HCEC 1CT (cell line): ENCODE results near the gene ITIH3.

Experiments used
- DNase-seq: peaks from one replicate; pipeline ENCODE4 v3.0.0-alpha.2; 2017

Gene ITIH3

DNA sequence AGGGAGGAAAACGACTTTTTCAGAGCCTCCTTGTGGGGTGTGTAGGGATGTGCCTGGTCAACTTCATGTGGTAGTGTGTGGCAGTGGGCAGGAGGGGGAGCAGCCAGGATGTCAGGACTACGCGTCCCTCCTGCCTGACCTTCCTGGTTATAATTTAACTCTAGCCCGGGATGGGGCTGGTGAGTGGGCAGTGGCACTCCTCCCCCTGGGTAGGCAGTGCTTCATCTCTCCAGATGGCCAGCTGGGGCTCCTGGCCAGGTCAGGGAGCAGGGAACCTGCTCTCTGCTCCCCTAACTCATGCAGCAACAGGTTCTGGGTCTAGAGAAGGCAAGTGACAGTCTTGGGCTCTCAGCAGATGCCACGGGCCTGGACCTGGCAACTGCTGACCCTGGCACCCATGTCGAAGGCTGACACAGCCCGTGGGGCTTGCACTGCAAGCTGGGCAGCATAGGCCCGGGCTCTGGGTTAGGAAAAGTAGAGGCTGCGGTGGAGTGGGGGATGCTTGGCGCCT, 33.3 kb downstream of the ITIH3 start:
- peak; percentile 14 for DNase-seq

DNA sequence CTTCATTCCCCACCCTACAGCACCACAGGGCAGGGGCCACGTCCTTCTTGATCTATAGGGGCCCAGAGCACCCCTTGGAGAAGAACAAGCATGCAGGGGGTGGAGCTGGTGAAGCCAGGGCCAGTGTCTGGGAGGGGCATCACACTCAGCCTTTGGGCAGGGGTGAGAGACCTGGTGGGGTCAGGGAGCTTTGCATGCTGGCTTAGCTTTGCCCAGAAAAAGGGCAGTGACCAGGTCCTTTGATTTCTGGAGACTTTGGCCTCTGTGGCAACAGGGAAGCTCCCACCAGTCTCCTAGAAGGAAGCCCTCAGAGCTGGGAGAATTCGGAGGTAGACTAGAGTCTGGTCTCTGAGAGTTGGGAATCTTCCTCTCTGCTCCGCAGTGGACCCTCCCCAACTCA, 34.9 kb downstream of the ITIH3 start:
- no peak for DNase-seq

DNA sequence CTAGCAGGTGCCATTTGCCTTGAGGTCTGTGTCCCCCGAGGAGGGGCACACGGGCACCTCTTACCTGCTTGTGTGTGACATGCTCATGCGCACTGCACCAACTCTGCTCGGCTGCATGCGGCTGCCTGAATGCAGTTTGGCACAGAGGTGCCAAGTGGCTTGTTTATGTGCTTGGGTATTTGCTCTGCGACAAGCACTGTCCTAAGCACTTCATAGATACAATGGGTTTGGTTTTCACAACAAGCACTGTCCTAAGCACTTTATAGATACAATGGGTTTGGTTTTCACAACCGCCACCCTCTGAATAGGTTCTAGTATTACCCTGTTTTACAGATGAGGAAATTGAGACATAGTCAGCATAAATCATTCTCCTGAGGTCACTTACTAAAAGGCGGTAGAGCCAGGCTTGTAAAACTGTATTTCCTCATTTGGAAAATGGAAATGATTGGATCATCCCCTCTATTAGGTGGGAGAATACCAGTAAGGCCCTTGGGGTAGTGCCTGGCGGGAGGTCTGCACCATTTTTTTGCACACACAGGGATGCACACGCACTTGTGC, 35.4 kb downstream of the ITIH3 start:
- DNase-seq: no peak

DNA sequence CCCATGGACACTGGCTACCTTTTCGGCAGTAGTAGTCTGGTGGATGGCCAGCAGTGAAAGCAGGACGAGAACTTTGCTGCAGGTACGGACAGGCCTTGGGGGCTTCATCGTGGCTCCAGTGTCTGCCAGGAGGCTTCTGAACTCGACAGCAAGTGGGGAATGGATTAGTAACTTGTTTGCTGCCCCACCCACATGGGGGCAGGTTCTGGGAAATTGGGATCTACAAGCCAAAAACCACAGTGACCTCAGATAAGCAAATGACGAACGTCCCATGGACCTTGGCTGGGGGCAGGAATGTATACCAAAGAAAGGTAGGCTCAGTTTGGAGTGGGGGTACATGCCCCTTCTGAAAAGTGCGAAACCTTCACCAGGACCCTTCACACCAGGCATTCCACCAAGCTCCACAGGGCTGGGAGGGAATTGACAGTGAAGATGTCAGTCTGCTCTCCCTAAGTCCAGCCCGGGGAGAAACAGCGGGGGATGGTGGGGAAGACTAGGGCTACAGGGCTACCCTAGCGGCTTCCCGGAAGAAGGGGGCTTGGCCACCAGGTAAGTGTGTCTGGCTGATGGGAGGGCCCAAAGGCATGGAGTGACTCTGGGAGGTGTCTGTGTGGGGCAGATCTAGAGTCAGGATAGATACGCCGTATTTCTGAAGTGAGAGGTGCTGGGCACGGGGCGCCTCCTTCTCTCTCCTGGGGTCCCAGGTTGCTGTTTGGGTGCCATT, 36.1 kb downstream of the ITIH3 start, which contains the start of gene ITIH4:
Gene ITIH4 (minus strand): TSS at position 138 of the 724 bp plus-strand sequence. CDS start 30 bp downstream, at position 108.
- DNase-seq: no peak

DNA sequence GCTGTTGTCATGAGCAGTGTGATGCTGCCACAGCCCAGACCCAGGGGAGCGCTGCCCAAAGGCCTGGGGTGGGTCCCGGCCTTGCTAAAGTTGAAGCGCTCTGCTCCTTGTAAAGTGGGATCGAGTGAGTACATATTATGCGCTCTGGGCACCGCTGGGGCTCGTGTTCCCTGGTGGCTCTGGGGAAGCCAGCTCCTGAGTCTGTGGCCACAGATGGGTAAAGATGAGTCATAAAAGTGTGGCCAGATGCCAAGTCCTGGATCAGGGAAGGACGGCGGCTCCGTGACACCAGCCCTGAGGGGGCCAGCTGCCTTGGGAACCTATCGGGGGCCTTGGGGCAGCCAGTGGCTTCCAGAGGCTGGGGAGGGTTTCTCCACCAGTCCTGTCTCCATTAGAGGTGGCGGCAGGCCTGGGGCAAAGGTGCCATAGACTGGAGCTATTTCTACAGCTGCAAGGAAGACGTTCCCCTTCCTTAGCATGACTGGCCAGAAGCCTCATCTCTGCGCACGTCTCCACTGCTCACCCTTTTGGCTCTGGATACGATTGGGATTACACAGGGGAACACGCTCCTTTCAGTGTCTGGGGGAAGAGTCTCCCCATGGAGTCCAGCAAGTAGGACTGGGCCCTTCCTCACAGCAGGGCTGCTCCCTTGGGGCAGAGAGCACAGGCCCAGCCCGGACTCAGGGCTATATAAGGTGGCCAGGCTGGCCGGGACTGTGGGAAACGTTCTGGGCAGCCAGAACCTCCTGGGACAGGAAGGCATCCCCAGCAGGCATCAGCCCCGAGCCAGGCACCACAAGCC, 37.1 kb downstream of the ITIH3 start:
- DNase-seq: peak; percentile 66

DNA sequence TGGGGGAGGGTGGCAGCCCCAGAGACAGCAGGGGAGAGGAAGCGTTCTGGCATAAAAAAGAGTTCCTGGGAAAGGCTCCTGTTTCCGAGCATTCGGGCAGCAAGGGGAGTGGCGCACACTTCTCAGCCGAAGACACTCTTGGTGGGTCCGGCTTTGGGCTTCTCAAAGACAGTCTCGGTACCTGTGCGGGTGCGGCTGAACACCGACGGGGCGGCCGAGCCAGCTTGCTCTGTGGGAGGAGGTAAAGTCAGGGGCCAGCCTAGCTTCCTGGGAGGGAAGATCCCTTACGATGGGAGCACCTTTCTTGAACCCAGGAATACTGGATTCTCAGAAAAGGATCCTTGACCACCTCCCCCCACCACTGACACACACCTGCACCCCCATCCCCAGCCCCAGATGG, 38.6 kb downstream of the ITIH3 start:
- DNase-seq: no peak

DNA sequence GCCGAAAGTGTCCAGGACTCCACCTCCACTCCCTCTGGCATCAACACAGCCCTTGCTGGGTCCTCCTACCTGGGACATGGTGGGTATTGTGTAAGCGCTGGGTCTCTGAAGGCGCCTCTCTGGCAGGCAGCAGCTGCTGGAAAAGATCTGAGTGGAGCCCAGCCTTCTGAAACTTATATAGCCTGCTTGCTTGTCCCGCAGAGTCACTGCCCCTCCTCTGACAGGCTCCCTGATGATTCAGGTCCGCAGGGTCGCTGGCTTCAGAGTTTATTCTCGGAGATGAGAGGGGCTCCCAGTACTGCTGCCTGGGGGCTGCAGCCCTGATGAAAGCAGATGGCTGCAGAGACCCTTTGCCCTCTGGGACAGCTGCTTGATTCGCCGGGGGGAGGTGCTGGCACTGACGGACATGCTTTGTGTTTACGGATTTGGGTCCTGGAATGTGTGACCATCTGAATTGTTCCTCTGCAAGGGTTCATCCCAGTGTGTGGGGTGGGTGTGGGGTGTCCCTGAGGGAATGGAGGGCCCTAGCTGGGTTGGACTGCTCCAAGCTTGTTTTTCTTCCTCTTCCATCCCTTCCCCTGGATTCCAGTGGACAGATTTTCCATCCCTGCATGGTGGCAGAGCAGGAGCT, 40.4 kb downstream of the ITIH3 start, which contains the start of gene MUSTN1:
Gene MUSTN1 (minus strand): TSS at position 149 of the 631 bp plus-strand sequence. CDS start 71 bp downstream, at position 78.
- DNase-seq: no peak

DNA sequence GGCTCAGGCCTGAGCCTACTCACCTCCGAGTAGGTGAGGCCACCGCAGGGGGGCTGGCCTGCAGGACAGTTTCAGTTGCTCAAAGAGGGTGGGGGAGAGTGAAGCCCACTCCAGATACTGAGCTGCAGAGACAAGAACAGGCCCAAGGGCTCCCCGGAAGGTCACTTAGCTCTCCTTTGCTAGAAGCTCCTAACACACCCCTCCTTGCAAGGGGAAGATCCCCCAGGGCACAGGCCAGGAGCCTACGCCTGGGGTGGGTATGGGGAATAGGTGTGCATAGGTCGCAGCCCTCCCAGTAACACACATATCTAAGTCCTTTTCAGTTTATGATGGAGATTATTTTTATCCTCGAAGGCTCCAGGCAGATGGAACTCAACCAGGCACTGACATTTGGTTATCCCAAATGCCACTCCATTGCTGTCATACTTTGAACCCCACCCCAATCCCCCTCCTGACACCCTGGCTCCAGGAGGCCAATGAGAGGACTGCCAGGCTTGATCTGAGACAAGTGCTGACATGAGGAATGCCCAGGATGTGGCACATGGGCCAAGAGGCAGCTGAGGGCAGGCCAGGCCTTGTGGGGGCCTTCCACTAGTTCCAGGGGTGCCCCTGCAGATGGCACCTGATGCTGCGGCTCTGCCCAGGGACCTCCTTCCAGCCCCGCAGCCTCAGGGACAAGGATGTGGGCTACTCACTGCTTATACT, 41.3 kb downstream of the ITIH3 start:
- no peak for DNase-seq

DNA sequence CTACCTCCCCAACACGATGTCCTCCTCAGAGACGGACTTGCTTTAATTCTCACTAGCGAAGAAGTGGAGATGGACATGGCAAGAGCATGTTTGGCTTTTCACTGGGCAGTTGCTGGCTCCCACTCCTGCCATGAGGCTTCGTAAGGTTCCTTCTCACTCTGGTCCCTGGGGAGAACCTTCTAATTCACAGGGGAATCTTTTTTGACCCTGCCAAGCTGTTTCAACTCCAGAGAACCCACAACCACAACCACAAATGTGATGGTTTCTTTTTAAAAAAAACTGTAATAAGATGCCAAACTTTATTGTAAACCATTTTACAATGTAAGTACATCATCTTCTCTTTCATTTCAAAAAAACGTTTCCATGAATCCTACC, 41.9 kb downstream of the ITIH3 start:
- DNase-seq: no peak

DNA sequence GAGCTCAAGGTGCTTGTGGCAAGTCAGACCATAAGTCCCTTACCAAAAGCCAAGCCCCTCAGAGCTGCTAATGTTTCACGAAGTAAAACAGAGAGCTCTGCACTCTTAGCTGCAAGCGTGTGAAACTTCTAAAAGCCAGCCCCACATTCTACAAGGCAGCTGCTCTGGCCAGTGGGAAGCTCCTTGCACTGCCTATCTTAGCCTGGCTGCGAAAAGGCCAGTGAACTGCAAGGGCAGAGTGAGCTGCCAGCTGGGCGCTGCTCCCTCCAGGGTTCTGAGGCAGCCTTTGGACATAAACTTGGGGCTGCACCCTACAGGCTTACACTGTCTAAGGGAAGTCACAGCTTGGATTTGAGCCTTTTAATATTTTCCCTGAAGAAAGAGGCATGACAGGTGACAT, 42.4 kb downstream of the ITIH3 start:
- no peak for DNase-seq

DNA sequence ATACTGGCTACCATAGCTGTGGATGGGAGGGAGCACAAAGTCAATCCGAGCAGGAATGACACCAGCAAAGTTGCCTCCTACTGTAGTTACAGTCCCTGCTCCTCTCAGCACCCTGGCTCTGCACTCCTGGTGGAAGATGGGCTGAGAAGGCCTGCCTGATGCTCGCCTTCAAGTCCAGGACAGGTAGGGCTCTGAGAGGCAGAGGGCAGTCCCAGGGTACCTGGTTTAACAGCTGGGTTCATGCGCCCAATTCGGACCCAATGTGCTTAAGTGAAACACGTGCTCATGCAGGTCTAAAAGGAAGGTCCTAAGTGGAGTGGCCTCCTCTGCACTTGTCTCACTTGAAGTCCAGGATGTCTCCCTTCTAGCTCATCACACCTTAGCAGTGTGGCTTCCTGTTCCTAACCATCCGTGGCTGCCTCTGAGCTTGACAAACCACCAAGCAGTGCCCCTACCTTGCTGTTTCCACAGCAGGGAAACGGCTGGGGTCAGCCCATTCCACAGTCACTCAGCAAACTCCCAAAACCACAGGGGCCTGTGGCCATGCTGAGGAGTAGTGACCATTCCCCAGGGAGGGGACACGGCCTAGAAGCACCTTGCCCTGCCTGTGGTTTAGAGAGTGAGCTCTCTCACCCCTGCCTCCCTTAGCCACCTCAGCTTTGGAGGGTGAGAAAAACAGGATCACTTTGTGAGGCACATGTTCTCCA, 44.1 kb downstream of the ITIH3 start:
- DNase-seq: no peak

DNA sequence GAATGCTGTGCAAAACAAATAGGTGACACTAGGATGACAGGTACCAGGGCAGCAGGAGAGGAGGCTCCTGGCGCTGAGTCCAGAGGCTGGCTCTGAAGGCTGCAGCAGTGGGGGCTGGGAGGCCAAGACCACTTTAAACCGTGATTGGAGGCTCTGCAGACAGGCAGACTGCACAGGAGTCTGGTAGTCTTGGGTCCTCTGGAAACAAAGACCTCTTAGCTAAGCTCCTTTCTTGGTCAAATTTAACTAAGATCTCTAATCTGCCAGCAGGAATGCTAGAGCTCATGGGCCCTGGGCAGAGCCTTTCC, 44.6 kb downstream of the ITIH3 start:
- DNase-seq: no peak

DNA sequence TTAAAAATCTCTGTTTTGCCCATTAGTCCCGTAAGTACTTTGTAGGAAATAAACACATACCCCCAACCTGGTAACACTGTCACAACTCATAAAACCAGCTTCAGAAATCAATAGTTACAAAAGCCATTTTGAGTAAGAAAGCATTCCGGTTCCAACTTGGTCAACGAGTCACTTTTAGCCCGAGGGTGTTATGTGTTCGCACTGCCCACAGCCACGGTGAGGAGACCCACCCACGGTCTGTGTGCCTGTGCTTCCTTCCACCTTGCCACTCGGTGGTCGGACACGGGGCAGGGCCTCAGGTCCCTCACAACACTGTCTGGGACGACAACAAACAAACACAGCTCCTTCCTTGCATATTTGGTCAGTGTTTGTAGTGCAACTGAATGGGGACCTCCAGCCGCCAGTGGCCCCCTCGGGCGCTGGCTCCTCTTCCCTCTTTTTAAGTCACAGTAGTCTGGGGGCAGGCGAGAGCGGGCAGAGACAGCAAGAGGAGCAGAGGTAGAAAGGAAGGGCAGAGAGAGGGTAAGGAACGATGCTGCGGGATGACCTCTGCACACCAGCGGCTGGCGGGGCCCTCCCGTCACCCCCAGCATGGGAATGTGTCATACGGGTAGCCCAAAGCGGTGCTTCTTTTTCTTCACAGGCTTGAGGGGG, 45.4 kb downstream of the ITIH3 start:
- DNase-seq: no peak

DNA sequence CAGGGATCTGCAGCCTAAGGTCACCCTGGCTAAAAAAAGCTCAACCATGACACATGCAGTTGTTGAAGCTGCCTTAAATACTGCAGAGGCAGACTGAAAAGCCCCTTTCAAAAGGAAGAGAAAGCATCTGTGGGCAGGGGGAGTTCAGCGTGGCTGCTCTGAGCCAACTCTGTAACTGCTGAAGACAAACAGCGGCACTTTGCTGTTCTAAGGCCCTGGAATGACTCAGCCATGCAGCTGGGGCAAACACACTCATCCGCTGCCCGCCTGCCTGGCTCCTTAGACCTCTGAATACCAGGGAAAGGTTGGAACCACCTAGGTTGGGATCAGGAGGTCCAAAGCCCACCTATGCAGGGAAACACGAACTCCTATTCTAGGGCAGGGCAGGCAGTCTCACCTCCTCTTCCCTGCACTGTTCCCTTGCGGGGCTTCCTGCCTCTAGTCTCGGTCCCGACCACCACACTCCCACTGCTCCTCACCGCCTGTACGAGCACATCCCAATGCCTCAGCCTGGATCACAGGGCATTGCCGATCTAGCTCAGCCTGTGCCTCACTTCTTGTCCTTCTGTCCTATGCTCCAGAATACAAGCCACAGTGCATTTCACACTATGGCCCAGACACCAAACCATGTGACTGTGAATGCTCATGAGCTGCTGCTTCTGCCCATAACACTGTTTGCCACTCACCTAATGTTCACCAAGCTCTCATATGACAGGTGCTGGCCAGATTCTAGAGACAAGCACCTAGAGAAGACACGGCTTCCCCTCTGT, 46.8 kb downstream of the ITIH3 start:
- no peak for DNase-seq

DNA sequence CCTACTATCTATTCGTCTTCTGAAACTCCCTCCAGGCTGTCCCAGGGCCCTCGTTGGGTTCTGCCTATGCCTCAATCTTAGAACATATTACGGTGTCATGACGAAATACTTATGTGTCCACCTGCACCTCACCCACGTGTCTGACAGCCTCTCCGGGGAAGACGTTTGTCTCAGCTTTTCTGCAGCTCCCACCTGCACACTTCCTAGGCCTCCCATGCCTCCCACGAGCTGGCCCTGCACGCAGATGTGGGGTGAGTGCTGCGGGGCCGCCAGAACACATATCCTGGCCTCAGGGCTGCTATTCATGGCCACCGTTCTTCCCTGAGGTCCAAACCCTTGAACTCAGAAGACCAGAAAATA, 47.4 kb downstream of the ITIH3 start:
- no peak for DNase-seq

DNA sequence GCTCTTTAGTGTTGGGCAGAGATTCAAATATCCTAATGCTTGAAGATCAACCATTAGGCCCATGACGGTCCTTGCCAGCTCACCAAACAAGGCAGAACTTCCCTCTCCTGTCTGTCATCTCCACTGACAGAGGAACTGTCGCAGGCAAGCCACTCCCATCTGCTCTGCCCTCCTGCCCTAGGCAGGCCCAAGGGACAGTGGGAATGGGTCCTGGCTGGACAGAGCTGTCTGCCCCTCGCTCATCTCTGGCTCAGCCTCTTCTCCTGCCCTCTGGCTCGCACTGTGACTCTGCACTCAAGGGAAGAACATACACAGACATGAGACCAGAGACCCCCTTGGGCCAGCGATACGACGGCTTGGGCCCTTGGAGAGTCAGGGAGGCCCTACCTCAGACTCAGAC, 47.8 kb downstream of the ITIH3 start:
- DNase-seq: no peak

DNA sequence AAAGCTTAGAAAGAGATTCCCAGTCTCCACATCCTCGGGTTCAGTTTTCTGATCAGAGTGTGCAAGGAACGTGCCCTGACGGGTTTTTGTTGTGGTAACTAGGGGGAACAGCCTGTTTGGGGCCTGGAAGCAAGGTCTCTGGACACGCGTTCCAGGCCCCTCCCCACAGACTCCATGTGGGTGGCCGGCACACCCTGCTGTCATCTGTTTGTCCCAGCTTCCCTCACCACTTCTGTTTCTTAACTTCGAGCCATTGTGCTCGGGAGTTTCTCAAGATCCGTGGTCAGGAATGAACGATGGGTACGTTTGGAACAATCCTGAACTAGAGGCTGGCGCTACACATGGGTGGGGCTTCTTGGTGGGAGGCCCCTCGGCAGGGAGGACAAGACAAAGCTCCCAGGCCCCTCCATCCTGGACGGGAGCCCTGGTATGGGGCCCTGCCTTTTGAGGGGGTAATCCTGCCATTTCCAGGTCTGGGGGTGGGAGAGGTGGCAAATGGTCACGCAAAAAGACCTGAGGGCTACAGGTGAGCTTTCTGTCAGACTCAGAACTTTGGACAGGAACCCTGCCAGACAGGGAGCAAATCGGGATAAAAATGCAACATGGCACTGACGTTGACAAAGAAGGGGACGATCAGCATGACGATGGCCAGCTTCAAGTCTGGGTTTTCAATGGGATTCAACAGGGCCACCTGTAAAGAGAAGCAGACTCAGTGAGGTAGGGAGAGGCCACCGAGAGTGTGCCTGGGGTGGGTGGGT, 48.7 kb downstream of the ITIH3 start:
- no peak for DNase-seq

DNA sequence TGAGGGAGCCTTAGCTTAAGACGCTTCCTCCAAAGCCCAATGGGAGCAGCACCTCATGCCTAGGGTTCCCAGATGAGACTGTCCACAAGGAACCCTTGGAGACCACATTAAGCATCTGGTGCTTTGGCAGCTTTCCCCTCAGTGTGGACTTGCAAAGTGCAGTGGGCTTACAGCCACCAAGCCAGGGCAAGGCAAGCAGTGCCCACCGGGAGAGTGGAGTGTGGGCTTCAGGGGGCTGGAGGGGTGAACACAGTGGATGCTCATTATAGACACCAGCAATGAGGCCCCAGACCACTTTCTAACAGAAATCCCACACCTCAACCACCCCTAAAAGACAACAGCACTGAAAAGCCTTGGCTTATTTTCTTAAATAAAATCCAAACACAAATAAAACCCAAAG, 49.3 kb downstream of the ITIH3 start:
- DNase-seq: no peak

DNA sequence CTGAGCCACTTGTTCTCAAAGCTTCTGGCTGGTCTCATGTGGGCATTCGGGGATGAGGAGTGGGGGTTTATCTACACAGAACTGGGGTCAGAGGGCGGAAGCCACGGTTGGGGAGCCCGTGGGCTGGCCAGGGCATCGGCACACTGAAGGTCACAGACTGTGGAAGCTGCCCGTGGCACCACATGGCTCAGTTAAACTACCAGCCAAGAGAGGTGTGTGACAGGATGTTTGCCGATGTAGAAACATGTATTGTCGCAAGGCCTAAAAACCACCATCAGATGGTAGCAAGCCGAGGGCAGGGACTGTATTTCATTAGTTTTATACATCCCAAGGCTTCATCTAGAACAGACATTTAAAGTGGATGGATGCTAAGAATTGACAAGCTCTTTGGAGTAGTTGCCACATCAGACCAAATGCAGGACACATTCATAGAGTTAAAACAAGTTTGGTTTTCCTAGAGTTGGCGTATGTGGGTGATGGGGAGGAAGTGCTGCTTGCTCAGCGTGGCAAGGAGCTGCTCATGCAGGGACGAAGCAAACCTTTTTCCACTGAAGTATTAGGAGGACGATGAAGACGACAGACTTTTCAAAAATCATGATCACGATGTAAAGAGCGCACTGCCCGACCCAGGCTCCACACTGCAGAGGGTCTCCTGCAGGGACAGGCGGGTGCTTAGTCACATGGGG, 49.8 kb downstream of the ITIH3 start:
- DNase-seq: no peak
